ENCODE measurements around the gene CABLES2. TPM values are rescaled to one million over a fixed set of nuclear protein-coding genes. Genes with fewer than 3 reads are reported as not detected.

Gene CABLES2
- total RNA-seq, 1 experiment from 2014 or later, result 6.0 TPM

GRCh38 chr20:62354811-62355341, 52.2 kb downstream of the CABLES2 start:
- Histone ChIP-seq H3K27me3 (no peaks in the 10 kb centered on the region), H3K36me3 (peaks cover 49% of the 10 kb centered on the region), H3K4me3 (no peak overlapping the region), H3K9me3 (no peaks in the 10 kb centered on the region)
- DNase-seq, result no peak

- no peaks in the 10 kb centered on the region for H3K27me3 ChIP-seq
- H3K4me3 ChIP-seq, result no peak overlapping the region
- H3K9me3 ChIP-seq, result no peaks in the 10 kb centered on the region
- peaks cover 53% of the 10 kb centered on the region for H3K36me3 ChIP-seq
- DNase-seq, result no peak
Measured at GRCh38 chr20:62354031-62354808, 52.9 kb downstream of the CABLES2 start.

GRCh38 chr20:62353289-62354030, 53.6 kb downstream of the CABLES2 start:
- Histone ChIP-seq H3K27me3 (no peaks in the 10 kb centered on the region), H3K4me3 (peak overlapping the region; percentile 36), H3K9me3 (peaks cover 4% of the 10 kb centered on the region; the same call in 1 of the 2 replicates), H3K36me3 (peaks cover 51% of the 10 kb centered on the region)
- DNase-seq, result no peak

GRCh38 chr20:62352402-62353288, 54.4 kb downstream of the CABLES2 start:
- Histone ChIP-seq H3K9me3 (peaks cover 4% of the 10 kb centered on the region; the same call in 1 of the 2 replicates), H3K27me3 (no peaks in the 10 kb centered on the region), H3K36me3 (peaks cover 59% of the 10 kb centered on the region), H3K4me3 (peak overlapping the region; percentile 36)
- peak; percentile 98 for DNase-seq

GRCh38 chr20:62351469-62352401, 55.4 kb downstream of the CABLES2 start:
- DNase-seq, result no peak
- Histone ChIP-seq H3K9me3 (peaks cover 4% of the 10 kb centered on the region; the same call in 1 of the 2 replicates), H3K27me3 (no peaks in the 10 kb centered on the region)

GRCh38 chr20:62350629-62351422, 56.3 kb downstream of the CABLES2 start:
- H3K9me3 ChIP-seq, result peaks cover 4% of the 10 kb centered on the region; the same call in 1 of the 2 replicates
- H3K27me3 ChIP-seq, result no peaks in the 10 kb centered on the region
- H3K36me3 ChIP-seq, result peaks cover 70% of the 10 kb centered on the region
- no peak overlapping the region for H3K4me3 ChIP-seq
- DNase-seq, result no peak

More at GRCh38 chr20:62351469-62352401, 55.4 kb downstream of the CABLES2 start:
- Histone ChIP-seq H3K4me3 (no peak overlapping the region), H3K36me3 (peaks cover 68% of the 10 kb centered on the region)

- Histone ChIP-seq H3K4me3 (no peak overlapping the region), H3K27me3 (no peaks in the 10 kb centered on the region), H3K36me3 (peaks cover 72% of the 10 kb centered on the region), H3K9me3 (peaks cover 4% of the 10 kb centered on the region; the same call in 1 of the 2 replicates)
- DNase-seq, result peak; percentile 57
Measured at GRCh38 chr20:62350098-62350628, 56.9 kb downstream of the CABLES2 start.

GRCh38 chr20:62349556-62350097, 57.5 kb downstream of the CABLES2 start:
- no peak for DNase-seq
- Histone ChIP-seq H3K4me3 (no peak overlapping the region), H3K27me3 (no peaks in the 10 kb centered on the region), H3K36me3 (peaks cover 70% of the 10 kb centered on the region), H3K9me3 (peaks cover 4% of the 10 kb centered on the region; the same call in 1 of the 2 replicates)

- DNase-seq, result no peak
- no peaks in the 10 kb centered on the region for H3K27me3 ChIP-seq
- peaks cover 74% of the 10 kb centered on the region for H3K36me3 ChIP-seq
- H3K9me3 ChIP-seq, result peaks cover 4% of the 10 kb centered on the region; the same call in 1 of the 2 replicates
- no peak overlapping the region for H3K4me3 ChIP-seq
Measured at GRCh38 chr20:62348604-62349003, 58.5 kb downstream of the CABLES2 start.

GRCh38 chr20:62347445-62347844, 59.6 kb downstream of the CABLES2 start:
- peaks cover 77% of the 10 kb centered on the region for H3K36me3 ChIP-seq
- no peak overlapping the region for H3K4me3 ChIP-seq
- DNase-seq, result no peak
- H3K9me3 ChIP-seq, result peaks cover 4% of the 10 kb centered on the region; the same call in 1 of the 2 replicates
- H3K27me3 ChIP-seq, result no peaks in the 10 kb centered on the region

GRCh38 chr20:62347151-62347404, 60.0 kb downstream of the CABLES2 start:
- no peaks in the 10 kb centered on the region for H3K27me3 ChIP-seq
- no peak overlapping the region for H3K4me3 ChIP-seq
- peaks cover 4% of the 10 kb centered on the region; the same call in 1 of the 2 replicates for H3K9me3 ChIP-seq
- no peak for DNase-seq
- H3K36me3 ChIP-seq, result peaks cover 76% of the 10 kb centered on the region

GRCh38 chr20:62346398-62347150, 60.5 kb downstream of the CABLES2 start:
- Histone ChIP-seq H3K36me3 (peaks cover 76% of the 10 kb centered on the region), H3K9me3 (peaks cover 4% of the 10 kb centered on the region; the same call in 1 of the 2 replicates), H3K27me3 (no peaks in the 10 kb centered on the region), H3K4me3 (no peak overlapping the region)
- no peak for DNase-seq

GRCh38 chr20:62345681-62346370, 61.3 kb downstream of the CABLES2 start:
- DNase-seq, result no peak
- no peaks in the 10 kb centered on the region for H3K27me3 ChIP-seq
- H3K9me3 ChIP-seq, result peaks cover 6% of the 10 kb centered on the region; the same call in 1 of the 2 replicates
- H3K36me3 ChIP-seq, result peaks cover 78% of the 10 kb centered on the region
- H3K4me3 ChIP-seq, result no peak overlapping the region
